ENCODE measurements around the gene SUCLG1. TPM values are rescaled to one million over a fixed set of nuclear protein-coding genes. Genes with fewer than 3 reads are reported as not detected.

Gene SUCLG1
- total RNA-seq (10 to 100 TPM; 19.6 to 98.6 (median 83.7) TPM), polyA plus RNA-seq (100 to 1,000 TPM in 2 of 3 donors, 10 to 100 TPM in 1; 89.0 to 115 (median 102) TPM)
- long read RNA-seq, donor 1, transcript SUCLG1-205 (2 exons, 1,765 nt), result major isoform, 43 of 59 reads
- long read RNA-seq, donor 1, transcript SUCLG1-201 (9 exons, 1,475 nt), result minor isoform, 15 of 59 reads
- long read RNA-seq, donor 1, partial matches to known transcripts, result 0 of 59 reads
- long read RNA-seq, donor 1, other reads (novel, unspliced or antisense), result 0 of 59 reads
- long read RNA-seq, donor 2, transcript SUCLG1-201 (9 exons, 1,475 nt), result minor isoform, 35 of 103 reads
- long read RNA-seq, donor 2, transcript SUCLG1-205 (2 exons, 1,765 nt), result major isoform, 62 of 103 reads
- long read RNA-seq, donor 2, partial matches to known transcripts, result 6 of 103 reads
- long read RNA-seq, donor 2, other reads (novel, unspliced or antisense), result 0 of 103 reads
- long read RNA-seq, donor 3, transcript SUCLG1-201 (9 exons, 1,475 nt), result minor isoform, 27 of 95 reads
- long read RNA-seq, donor 3, transcript SUCLG1-205 (2 exons, 1,765 nt), result major isoform, 50 of 95 reads
- long read RNA-seq, donor 3, partial matches to known transcripts, result 17 of 95 reads
- long read RNA-seq, donor 3, other reads (novel, unspliced or antisense), result 0 of 95 reads
- long read RNA-seq, donor 4, transcript SUCLG1-205 (2 exons, 1,765 nt), result major isoform, 9 of 15 reads
- long read RNA-seq, donor 4, transcript SUCLG1-201 (9 exons, 1,475 nt), result minor isoform, 5 of 15 reads
- long read RNA-seq, donor 4, partial matches to known transcripts, result 0 of 15 reads
- long read RNA-seq, donor 4, other reads (novel, unspliced or antisense), result 0 of 15 reads
- long read RNA-seq, donor 5, transcript SUCLG1-205 (2 exons, 1,765 nt), result major isoform, 44 of 85 reads
- long read RNA-seq, donor 5, transcript SUCLG1-201 (9 exons, 1,475 nt), result minor isoform, 36 of 85 reads
- long read RNA-seq, donor 5, partial matches to known transcripts, result 5 of 85 reads
- long read RNA-seq, donor 5, other reads (novel, unspliced or antisense), result 0 of 85 reads
- long read RNA-seq, donor 6, result 0 reads
- long read RNA-seq, donor 7, transcript SUCLG1-201 (9 exons, 1,475 nt), result minor isoform, 40 of 157 reads
- long read RNA-seq, donor 7, transcript SUCLG1-205 (2 exons, 1,765 nt), result major isoform, 77 of 157 reads
- long read RNA-seq, donor 7, partial matches to known transcripts, result 38 of 157 reads
- long read RNA-seq, donor 7, other reads (novel, unspliced or antisense), result 0 of 157 reads
- long read RNA-seq, donor 8, transcript SUCLG1-205 (2 exons, 1,765 nt), result major isoform, 98 of 166 reads
- long read RNA-seq, donor 8, transcript SUCLG1-201 (9 exons, 1,475 nt), result minor isoform, 40 of 166 reads
- long read RNA-seq, donor 8, partial matches to known transcripts, result 24 of 166 reads
- long read RNA-seq, donor 8, other reads (novel, unspliced or antisense), result 0 of 166 reads
- long read RNA-seq, donor 9, transcript SUCLG1-206 (3 exons, 762 nt), result minor isoform, 5 of 202 reads
- long read RNA-seq, donor 9, transcript SUCLG1-201 (9 exons, 1,475 nt), result minor isoform, 22 of 202 reads
- long read RNA-seq, donor 9, transcript SUCLG1-205 (2 exons, 1,765 nt), result major isoform, 116 of 202 reads
- long read RNA-seq, donor 9, partial matches to known transcripts, result 59 of 202 reads
- long read RNA-seq, donor 9, other reads (novel, unspliced or antisense), result 0 of 202 reads
- long read RNA-seq, donor 10, transcript SUCLG1-205 (2 exons, 1,765 nt), result major isoform, 49 of 83 reads
- long read RNA-seq, donor 10, transcript SUCLG1-201 (9 exons, 1,475 nt), result minor isoform, 33 of 83 reads
- long read RNA-seq, donor 10, partial matches to known transcripts, result 0 of 83 reads
- long read RNA-seq, donor 10, other reads (novel, unspliced or antisense), result 0 of 83 reads

GRCh38 chr2:84459018-84459943 lies at the start of gene SUCLG1:
TSS of gene SUCLG1 (minus strand) at chr2:84459280. CDS start at chr2:84459269, 11 bp downstream.
- TF ChIP-seq EP300 (IDR thresholded peaks at IDR 0.05) (no peak), POLR2AphosphoS5 (IDR thresholded peaks at IDR 0.05) (peak; percentile 2 to 88 (median 77)), POLR2A (IDR thresholded peaks at IDR 0.05) (no peak)
- H3K27me3 ChIP-seq, result no peaks in the 10 kb centered on the region
- intact Hi-C loops (cut with DNase I; ENCODE audit: low total_unique reads), result no loop called here
- H3K27ac ChIP-seq, result peak within 1 kb of the TSS; percentile 91 to 94 (median 92)
- H3K36me3 ChIP-seq, result no peaks in the 10 kb centered on the region
- DNase-seq, result peak; percentile 84 to 96
- no peaks in the 10 kb centered on the region for H3K9me3 ChIP-seq
- H3K4me3 ChIP-seq, result peak within 1 kb of the TSS; percentile 89 to 99 (median 96)
- peaks cover 8 to 49% (median 39%) of the 10 kb centered on the region in 4 donors for H3K4me1 ChIP-seq
- 0 to 1% (median 1%) methylated on average over 31 to 57 of the region's 57 CpGs for WGBS, 5 donors

- intact Hi-C loops (cut with DNase I; ENCODE audit: low total_unique reads), result loop anchor here (10.0 kb wide), 2 partner anchors 127 to 377 kb away; no protein-coding TSS in a partner anchor
- Histone ChIP-seq H3K27me3 (no peaks in the 10 kb centered on the region), H3K27ac (no peak overlapping the region), H3K4me3 (no peak overlapping the region), H3K4me1 (no peaks in the 10 kb centered on the region), H3K36me3 (no peaks in the 10 kb centered on the region), H3K9me3 (no peaks in the 10 kb centered on the region)
- no peak for TF ChIP-seq POLR2A (IDR thresholded peaks at IDR 0.05)
- TF ChIP-seq EP300 (IDR thresholded peaks at IDR 0.05), result no peak
- no peak for TF ChIP-seq CTCF (IDR thresholded peaks at IDR 0.05)
- no peak for TF ChIP-seq POLR2AphosphoS5 (IDR thresholded peaks at IDR 0.05)
- DNase-seq, result no peak
These were observed 39.2 kb upstream of the SUCLG1 start for GRCh38 chr2:84498150-84498799.

GRCh38 chr2:84497285-84497684 lies 38.2 kb upstream of the SUCLG1 start:
- Histone ChIP-seq H3K27ac (no peak overlapping the region), H3K9me3 (no peaks in the 10 kb centered on the region), H3K27me3 (no peaks in the 10 kb centered on the region), H3K4me1 (no peaks in the 10 kb centered on the region), H3K36me3 (no peaks in the 10 kb centered on the region), H3K4me3 (no peak overlapping the region)
- TF ChIP-seq POLR2A (IDR thresholded peaks at IDR 0.05) (no peak), POLR2AphosphoS5 (IDR thresholded peaks at IDR 0.05) (no peak), CTCF (IDR thresholded peaks at IDR 0.05) (no peak), EP300 (IDR thresholded peaks at IDR 0.05) (no peak)
- DNase-seq, result no peak
- intact Hi-C loops (cut with DNase I; ENCODE audit: low total_unique reads), result loop anchor here (10.0 kb wide), 2 partner anchors 128 to 378 kb away; no protein-coding TSS in a partner anchor
- WGBS, 5 donors, result 51 to 84% (median 73%) methylated on average over 3 of the region's 3 CpGs
